Measurements from ENCODE around the gene ZNF263.
"Not testable (repeated sequence)": the region's sequence is repeated elsewhere in the genome, so short reads cannot be mapped to it uniquely, and the experiment has no call there.

ZNF263 gene

DNA sequence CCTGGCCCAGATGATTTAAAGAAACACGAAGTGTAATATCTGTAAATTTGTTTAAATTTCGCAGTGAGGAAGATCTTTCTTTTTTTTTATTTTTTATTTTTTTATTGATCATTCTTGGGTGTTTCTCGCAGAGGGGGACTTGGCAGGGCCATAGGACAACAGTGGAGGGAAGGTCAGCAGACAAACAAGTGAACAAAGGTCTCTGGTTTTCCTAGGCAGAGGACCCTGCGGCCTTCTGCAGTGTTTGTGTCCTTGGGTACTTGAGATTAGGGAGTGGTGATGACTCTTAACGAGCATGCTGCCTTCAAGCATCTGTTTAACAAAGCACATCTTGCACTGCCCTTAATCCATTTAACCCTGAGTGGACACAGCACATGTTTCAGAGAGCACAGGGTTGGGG, 12.6 kb upstream of the ZNF263 start:
- DNase-seq, result not testable (repeated sequence)

- not testable (repeated sequence) for DNase-seq
Measured at GRCh38 chr16:3271281-3271680, 12.0 kb upstream of the ZNF263 start.

GRCh38 chr16:3274490-3274889, 8.8 kb upstream of the ZNF263 start:
- DNase-seq, result no peak

DNA sequence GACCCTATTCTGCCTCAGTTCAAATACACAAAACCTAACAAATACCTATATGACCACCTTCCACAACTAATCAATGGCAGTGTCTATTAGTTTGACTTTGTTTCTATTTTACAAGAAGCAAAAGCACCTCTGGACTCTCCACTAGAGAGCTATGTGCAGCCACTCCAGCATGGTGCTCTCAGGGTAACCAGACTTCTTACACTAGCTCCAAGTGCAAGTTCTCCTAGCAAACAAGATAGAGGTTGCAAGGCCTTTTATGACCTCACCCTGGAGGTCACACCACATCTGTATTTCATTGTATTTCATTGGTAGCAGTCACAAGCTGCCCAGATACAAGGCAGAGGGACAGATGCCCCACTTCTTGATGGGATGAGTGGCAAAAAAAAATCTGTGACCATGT, 8.3 kb upstream of the ZNF263 start:
- DNase-seq, result no peak

- no peak for DNase-seq
Measured at GRCh38 chr16:3276679-3277078, 6.6 kb upstream of the ZNF263 start.

- no peak for DNase-seq
Measured at GRCh38 chr16:3281222-3281820, 2.0 kb upstream of the ZNF263 start.

GRCh38 chr16:3282103-3282729, 1.1 kb upstream of the ZNF263 start:
- DNase-seq, result no peak

DNA sequence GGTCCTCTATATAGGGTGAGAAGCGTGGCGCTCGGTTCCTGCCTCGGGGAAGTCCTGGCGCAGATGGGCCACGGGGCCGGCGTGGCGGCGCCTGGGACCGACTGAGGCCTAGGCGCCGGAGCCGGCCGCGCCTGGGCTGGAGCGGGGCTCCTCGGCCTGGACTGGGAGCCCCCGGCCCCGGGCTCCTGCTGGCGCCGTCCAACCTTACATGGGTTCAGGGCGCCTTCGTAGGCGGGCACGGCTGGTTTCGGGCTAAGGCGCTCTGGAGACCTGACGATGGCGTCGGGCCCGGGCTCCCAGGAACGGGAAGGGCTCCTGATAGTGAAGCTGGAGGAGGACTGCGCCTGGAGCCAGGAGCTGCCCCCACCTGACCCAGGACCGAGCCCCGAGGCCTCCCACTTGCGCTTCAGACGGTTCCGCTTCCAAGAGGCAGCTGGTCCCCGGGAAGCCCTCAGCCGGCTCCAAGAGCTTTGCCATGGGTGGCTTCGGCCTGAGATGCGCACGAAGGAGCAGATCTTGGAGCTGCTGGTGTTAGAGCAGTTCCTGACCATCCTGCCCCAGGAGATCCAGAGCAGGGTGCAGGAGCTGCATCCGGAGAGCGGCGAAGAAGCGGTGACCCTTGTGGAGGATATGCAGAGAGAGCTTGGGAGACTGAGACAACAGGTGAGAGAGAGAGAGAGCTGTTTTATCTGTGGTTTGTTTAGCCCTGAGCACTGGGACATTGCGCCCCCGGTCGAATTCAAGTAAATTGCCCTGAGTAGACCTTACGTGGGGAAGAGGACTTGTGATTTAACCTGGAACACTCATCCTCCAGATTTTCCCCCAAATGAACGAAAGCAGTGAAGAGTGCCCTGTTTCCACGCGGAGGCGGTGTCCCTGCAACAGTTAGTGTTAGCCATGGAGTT, 504 bp downstream of the ZNF263 start:
- peak; percentile 8 for DNase-seq

- no peak for DNase-seq
Measured at GRCh38 chr16:3285131-3285530, 1.8 kb downstream of the ZNF263 start.

DNA sequence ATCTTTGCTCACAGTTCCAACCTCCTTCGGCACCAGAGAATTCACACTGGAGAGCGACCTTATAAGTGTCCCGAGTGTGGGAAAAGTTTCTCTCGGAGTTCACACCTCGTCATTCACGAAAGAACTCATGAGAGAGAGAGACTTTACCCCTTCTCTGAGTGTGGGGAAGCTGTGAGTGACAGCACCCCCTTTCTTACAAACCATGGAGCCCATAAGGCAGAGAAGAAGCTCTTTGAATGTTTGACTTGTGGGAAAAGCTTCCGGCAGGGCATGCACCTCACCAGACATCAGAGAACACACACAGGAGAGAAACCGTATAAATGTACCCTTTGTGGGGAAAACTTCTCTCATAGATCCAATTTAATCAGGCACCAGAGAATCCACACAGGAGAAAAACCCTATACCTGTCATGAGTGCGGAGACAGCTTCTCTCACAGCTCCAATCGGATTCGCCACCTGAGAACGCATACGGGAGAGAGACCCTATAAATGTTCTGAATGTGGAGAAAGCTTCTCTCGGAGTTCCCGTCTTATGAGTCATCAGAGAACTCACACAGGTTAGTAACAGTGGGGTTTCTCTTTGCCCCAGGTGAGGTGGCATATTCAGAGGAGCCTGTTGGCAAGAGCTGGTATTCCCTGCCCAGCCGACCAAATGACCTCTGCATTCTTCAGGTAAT, 6.8 kb downstream of the ZNF263 start:
- no peak for DNase-seq

- no peak for DNase-seq
Measured at GRCh38 chr16:3292604-3293003, 9.3 kb downstream of the ZNF263 start.

DNA sequence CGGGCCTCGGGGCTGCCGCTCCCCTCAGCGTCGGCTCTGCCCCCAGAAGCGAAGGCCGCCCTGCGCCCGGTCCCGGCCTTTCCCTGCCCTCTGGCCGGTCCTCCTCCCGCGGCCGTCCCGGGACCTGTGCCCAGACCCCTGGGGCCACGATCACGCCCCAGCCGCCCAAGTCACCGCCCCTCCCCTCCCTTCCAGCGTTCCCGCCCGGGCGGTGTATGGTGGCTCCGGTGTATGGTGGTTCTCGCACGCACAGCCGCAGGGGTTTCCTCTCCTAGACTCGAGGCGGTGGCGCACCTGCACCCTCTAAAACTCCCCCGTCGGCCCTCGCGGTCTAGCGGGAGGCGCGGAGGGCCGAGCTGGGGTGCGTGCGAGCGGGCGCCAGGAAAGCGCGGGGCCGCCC, 11.9 kb downstream of the ZNF263 start:
- DNase-seq, result no peak

DNA sequence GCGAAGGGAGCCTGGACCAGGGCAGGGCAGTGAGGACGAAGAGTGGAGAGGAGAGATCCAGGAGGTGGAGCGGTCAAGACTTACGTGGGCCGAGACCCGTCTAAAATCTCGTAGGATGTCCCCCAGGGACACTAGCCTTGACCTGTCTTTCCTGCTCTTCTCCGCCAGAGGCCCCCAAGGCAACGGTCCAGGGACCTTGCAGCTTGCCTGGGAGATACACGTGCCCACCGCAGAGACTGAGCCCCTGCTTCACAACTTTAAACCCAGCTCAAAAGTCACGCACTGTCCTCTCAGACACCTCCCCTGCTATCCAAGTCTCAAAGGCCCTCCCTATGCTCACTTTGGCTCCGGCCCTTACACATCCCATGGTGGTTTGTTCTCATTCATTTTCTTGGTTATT, 12.5 kb downstream of the ZNF263 start:
- no peak for DNase-seq

GRCh38 chr16:3304370-3304769, 21.1 kb downstream of the ZNF263 start:
- no peak for DNase-seq

DNA sequence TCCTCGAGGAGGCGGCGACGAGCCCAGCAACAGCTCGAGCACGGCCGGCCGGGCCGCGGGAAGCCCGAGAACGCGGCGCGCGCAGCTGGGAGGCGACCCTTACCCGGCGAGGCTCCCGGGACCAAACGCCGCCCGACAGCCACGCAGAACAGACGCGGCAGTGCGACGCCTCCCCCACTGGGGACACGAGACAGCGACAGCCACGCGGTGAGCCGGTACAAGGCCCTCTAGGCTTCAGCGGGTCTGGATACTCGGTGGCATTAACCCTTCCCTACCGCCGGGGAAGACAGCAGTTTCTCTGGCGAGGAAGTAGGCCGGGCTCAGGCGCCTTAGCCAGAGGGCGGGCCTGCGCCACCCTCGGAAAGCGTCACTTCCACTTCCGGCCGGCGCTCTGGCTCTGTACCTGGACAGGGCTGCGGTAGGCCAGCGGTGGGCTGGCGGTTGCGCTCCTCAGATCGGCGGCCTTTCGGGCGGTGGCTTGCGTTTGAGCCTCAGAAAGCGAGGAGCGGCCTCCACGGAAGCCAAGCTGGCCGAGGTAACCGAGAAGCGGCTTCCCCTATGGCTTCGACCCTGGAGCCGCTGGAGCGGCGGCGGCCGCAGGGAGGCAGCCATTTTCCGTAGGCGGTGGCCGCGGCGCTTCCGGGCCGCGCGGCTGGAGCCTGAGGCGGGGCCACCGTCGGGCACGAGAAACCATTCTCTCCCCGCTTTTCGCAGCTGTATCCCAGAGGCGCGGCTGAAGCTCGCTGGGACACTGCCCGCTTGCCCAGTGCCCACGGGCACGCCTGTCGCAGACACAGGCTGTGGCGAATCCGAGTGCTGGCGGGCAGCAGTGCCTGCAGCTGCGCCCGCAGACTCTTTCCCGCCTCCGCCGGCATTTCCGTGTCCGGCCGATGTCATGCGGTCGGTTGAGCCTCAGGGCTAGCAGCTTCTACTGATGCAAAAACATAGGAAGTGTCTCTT, 22.1 kb downstream of the ZNF263 start, which contains the start of the genes TIGD7 and ZNF75A:
TIGD7 (minus strand) TSS at position 322 of the 960 bp plus-strand sequence. CDS start 4,816 bp downstream, outside the sequence.
ZNF75A (plus strand) TSS at position 389 of the 960 bp plus-strand sequence. CDS start 2,932 bp downstream, outside the sequence.
- DNase-seq, result peak; percentile 90

- no peak for DNase-seq
Measured at GRCh38 chr16:3306078-3306477, 22.8 kb downstream of the ZNF263 start.

DNA sequence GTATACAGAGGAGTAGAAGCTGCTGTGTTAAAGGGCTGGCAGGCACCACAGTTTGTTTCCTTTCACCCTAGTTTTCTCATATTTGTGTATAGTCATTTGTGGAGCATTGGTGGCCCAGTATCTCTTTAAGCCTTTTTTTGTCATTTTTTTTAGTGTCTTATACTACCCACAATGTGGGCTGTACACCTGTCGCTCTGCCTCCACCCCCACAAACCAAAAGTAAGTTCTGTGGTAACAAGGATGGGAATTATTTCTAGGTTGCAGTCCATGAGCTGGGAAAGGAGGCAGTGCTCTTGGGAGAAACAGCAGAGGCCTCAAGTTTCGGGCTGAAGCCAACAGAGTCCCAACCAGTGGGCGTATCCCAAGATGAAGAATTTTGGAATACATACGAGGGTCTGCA, 28.2 kb downstream of the ZNF263 start:
- DNase-seq, result no peak

GRCh38 chr16:3317315-3317999, 34.2 kb downstream of the ZNF263 start:
- no peak for DNase-seq

GRCh38 chr16:3321816-3322215, 38.5 kb downstream of the ZNF263 start:
- no peak for DNase-seq

GRCh38 chr16:3327514-3327913, 44.2 kb downstream of the ZNF263 start:
- DNase-seq, result no peak

GRCh38 chr16:3328104-3328503, 44.8 kb downstream of the ZNF263 start:
- DNase-seq, result no peak

Measured in activated CD4-positive, alpha-beta T cell treated with anti-CD3 and anti-CD28 coated beads, Interleukin-2, Interleukin-6, amounts not matched to agents 100 ng/mL and 50 ng/mL, durations not matched to agents 16 hours and 8 hours (primary cell).